Measurements from ENCODE around the gene MRPL2. TPM values are rescaled to one million over a fixed set of nuclear protein-coding genes. Genes with fewer than 3 reads are reported as not detected.

The MRPL2 gene
- total RNA-seq, 1 donor from 2014 or later: 38.6 TPM

DNA sequence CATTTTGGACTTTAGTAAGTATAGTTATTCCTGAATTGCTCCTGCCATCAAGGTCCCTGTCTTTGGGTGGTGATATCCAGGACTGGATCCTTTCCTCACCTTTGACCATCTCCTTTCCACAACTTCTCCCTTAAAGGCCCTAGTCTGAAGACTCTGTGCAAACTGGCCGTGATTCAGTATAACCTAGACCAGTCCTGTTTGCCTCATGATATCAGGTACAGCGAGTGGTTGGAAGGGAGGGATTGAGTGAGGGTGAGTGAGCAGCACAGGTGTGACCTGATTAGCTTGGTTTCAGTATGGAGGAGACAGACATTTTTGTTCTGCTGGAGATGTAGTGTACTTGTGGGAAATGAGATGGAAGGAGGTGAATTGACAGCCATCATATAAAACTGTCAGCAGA lies 40.1 kb downstream of the MRPL2 start:
- DNase-seq (ENCODE audit: low read depth): no peak
- peaks cover 3% of the 10 kb centered on the region for H3K36me3 ChIP-seq (ENCODE audit: control insufficient read depth, insufficient read depth, low read length)
- H3K27me3 ChIP-seq (ENCODE audit: control insufficient read depth, insufficient read depth, low read length): no peaks in the 10 kb centered on the region
- no peak overlapping the region for H3K4me3 ChIP-seq (ENCODE audit: low read depth, low read length)
- TF ChIP-seq, protein P1, sequence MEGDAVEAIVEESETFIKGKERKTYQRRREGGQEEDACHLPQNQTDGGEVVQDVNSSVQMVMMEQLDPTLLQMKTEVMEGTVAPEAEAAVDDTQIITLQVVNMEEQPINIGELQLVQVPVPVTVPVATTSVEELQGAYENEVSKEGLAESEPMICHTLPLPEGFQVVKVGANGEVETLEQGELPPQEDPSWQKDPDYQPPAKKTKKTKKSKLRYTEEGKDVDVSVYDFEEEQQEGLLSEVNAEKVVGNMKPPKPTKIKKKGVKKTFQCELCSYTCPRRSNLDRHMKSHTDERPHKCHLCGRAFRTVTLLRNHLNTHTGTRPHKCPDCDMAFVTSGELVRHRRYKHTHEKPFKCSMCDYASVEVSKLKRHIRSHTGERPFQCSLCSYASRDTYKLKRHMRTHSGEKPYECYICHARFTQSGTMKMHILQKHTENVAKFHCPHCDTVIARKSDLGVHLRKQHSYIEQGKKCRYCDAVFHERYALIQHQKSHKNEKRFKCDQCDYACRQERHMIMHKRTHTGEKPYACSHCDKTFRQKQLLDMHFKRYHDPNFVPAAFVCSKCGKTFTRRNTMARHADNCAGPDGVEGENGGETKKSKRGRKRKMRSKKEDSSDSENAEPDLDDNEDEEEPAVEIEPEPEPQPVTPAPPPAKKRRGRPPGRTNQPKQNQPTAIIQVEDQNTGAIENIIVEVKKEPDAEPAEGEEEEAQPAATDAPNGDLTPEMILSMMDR (IDR thresholded peaks at IDR 0.05; ENCODE audit: insufficient read depth, low read length, poor library complexity, severe bottlenecking): no peak

DNA sequence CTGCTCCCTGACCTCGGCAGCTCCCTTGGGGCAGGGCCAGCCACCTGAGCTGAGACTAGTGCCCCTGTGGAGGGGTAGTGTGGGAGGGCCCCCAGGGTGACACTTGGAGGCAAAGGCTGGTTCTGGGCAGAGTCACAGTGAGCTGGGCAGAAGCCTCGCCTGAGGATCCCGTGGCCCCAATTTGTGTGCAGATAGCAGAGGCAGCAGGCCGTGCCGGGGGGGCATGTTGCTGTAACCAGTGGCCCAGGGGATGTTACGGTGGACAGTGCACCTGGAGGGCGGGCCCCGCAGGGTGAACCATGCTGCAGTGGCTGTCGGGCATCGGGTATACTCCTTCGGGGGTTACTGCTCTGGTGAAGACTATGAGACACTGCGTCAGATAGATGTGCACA lies 42.3 kb downstream of the MRPL2 start:
- TF ChIP-seq, protein P1 (IDR thresholded peaks at IDR 0.05; ENCODE audit: insufficient read depth, low read length, poor library complexity, severe bottlenecking): no peak
- no peak overlapping the region for H3K4me3 ChIP-seq (ENCODE audit: low read depth, low read length)
- H3K36me3 ChIP-seq (ENCODE audit: control insufficient read depth, insufficient read depth, low read length): peaks cover 3% of the 10 kb centered on the region
- DNase-seq (ENCODE audit: low read depth): no peak
- H3K27me3 ChIP-seq (ENCODE audit: control insufficient read depth, insufficient read depth, low read length): no peaks in the 10 kb centered on the region

DNA sequence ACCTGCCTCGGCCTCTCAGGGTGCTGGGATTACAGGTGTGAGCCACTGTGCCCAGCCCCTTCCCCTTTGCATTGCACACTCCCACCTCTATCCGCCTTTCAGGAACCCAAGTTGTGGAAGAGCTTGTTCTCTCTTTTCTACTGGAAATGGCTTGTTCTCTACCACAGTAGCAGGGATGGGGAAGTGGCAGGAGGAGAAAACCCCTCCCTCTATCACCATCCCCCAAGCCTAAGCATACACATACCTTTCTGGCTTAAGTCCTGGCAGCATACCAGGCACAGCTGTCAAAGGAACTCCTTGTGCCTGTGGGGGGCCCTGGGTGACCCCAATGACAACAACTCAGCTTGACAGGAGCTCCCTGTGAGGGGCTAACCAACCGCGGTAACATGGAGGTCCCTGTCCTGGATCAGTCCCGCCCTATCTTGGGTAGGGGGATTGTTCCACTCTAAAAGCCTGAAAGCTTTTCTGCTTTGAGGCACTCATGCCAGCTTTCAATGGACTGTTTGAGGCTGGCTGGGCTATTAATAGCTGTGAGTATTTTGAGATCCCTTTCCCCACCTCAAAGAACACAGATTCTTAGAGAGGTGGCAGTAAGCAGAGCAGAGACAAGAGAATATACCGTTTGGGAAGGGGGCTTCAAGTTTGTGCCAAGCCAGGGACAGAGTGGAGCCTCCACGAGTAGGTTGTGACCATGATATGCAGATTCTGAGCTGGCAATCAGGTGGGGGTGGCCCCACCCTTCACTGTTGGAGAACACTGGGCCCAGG lies 42.9 kb downstream of the MRPL2 start:
- TF ChIP-seq, protein P1 (IDR thresholded peaks at IDR 0.05; ENCODE audit: insufficient read depth, low read length, poor library complexity, severe bottlenecking): no peak
- peaks cover 3% of the 10 kb centered on the region for H3K36me3 ChIP-seq (ENCODE audit: control insufficient read depth, insufficient read depth, low read length)
- H3K4me3 ChIP-seq (ENCODE audit: low read depth, low read length): no peak overlapping the region
- H3K27me3 ChIP-seq (ENCODE audit: control insufficient read depth, insufficient read depth, low read length): no peaks in the 10 kb centered on the region
- no peak for DNase-seq (ENCODE audit: low read depth)

DNA sequence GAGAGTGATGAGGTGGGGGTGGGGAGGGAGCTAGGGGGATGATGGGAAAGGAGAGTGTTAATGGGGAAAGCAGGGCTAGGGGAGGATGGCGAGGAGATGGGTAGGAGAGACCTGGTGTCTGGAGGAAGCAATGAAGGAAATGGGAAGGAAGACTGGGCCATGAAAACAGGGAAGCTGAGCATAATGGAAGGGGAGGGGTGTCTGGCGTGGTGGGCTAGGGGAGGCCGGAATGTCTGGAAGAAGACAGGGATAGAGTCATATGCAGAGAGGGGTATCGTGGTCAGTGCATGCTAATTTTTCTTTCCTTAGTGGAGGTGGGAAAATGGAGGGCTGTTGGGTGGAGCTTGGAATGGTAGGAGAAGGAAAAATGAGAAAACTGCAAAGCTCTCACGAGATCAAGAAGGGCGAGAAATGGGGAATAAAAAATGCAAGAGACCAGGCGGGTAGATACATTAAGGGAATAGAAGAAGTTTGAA lies 44.8 kb downstream of the MRPL2 start:
- TF ChIP-seq, protein P1 (IDR thresholded peaks at IDR 0.05; ENCODE audit: insufficient read depth, low read length, poor library complexity, severe bottlenecking): no peak
- DNase-seq (ENCODE audit: low read depth): no peak
- Histone ChIP-seq H3K36me3 (ENCODE audit: control insufficient read depth, insufficient read depth, low read length) (peaks cover 5% of the 10 kb centered on the region), H3K27me3 (ENCODE audit: control insufficient read depth, insufficient read depth, low read length) (no peaks in the 10 kb centered on the region), H3K4me3 (ENCODE audit: low read depth, low read length) (peak overlapping the region; percentile 95)

DNA sequence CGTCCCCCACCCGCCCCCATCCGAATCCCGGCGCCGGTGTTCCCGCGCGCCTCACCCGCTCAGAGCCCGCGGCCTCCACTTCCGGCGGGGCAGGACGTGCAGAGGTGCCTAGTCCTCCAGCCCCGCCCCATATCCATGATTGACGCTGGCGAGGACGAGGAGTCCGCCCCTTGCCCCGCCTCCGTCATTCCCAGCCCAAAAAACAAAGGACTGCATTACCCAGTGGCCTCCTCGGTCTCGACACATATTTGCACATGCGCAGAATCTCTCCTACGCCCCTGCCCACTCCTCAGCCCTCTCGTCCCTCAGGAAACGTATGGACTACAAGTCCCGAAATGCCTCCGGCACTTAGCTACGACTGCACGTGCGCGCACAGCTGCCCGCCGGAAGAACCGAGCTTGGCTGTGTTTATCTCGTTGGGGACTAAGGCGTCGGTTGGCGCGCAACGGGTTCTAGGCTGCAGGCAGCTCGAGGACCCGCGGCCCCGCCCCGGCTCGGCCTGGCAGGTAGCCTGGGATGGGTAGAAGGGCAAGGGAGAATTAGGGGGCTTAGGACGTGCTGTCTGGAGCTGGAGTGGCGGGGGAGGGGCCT lies 45.3 kb downstream of the MRPL2 start, which contains the start of the genes KLHDC3 and MEA1:
Gene KLHDC3 (plus strand): TSS at position 407 of the 591 bp plus-strand sequence. CDS start 2,944 bp downstream, outside the sequence.
Gene MEA1 (minus strand): TSS at position 104 of the 591 bp plus-strand sequence. CDS start 133 bp downstream, outside the sequence.
- DNase-seq (ENCODE audit: low read depth): peak; percentile 100
- Histone ChIP-seq H3K27me3 (ENCODE audit: control insufficient read depth, insufficient read depth, low read length) (no peaks in the 10 kb centered on the region), H3K4me3 (ENCODE audit: low read depth, low read length) (peak within 1 kb of the TSS; percentile 95), H3K36me3 (ENCODE audit: control insufficient read depth, insufficient read depth, low read length) (peaks cover 5% of the 10 kb centered on the region)
- TF ChIP-seq, protein P1 (IDR thresholded peaks at IDR 0.05; ENCODE audit: insufficient read depth, low read length, poor library complexity, severe bottlenecking): no peak
